Ovary (tissue), 9 donors: Measurements from ENCODE around the gene RIMBP3C. TPM values are rescaled to one million over a fixed set of nuclear protein-coding genes. Genes with fewer than 3 reads are reported as not detected.
"Not testable (repeated sequence)": the region's sequence is repeated elsewhere in the genome, so short reads cannot be mapped to it uniquely, and the experiment has no call there.

Source experiments
- DNase-seq, 5 donors: peaks; one replicate each; pipeline ENCODE4 v3.0.0-alpha.2; 2019 to 2020
- H3K27ac ChIP-seq, 2 donors: fragments of 200-600 bp; one replicate each; pipeline versions ENCODE4 v1.5.1 to v1.8.0; 2019 to 2022
- H3K27me3 ChIP-seq: fragments of 200-600 bp; one replicate; pipeline ENCODE4 v1.8.0; 2022
- H3K36me3 ChIP-seq: fragments of 200-600 bp; sonication (generic); one replicate; pipeline ENCODE4 v1.5.1; 2019
- H3K4me1 ChIP-seq: one replicate; pipeline ENCODE4 v1.8.1; 2013; ENCODE audit warnings: mild to moderate bottlenecking, moderate library complexity; ENCODE audit not compliant: insufficient read depth
- H3K4me3 ChIP-seq: fragments of 200-600 bp; sonication (generic); one replicate; pipeline ENCODE4 v1.5.1; 2017
- H3K9me3 ChIP-seq, 2 donors: fragments of 200-600 bp in 1 of 2; sonication (generic) in 1 of 2; one replicate each; pipeline versions ENCODE4 v1.5.1 to v1.8.1; 2013 to 2019; ENCODE audit warnings: mild to moderate bottlenecking in 1 of 2, moderate library complexity in 1 of 2
- WGBS, 3 donors: extraction: QIAGEN DNeasy Blood & Tissue Kit in 1 of 3; methylation state at CpG; one replicate each; pipeline versions ENCODE4 v1.1.5 to v1.1.7; 2013 to 2017; 5-methylcytosine and 5-hydroxymethylcytosine counted together
- intact Hi-C, 4 donors: fragments of 100-400 bp; cut with DNase I; formaldehyde crosslinking; loops; one replicate each; pipeline versions ENCODE4 v1.11.0 to v1.15.1; 2022 to 2023
- polyA plus RNA-seq, 2 donors: library from polyadenylated mRNA; stranded (reverse); fragments of 200-250 nt in 1 of 2; fragments of 350-450 nt in 1 of 2; fragmentation: Illumina TruSeq in 1 of 2; extraction: RNeasy Lipid Tissue Mini Kit (QIAGEN cat#74804) in 1 of 2; gene quantifications; one replicate each; pipeline ENCODE4 v1.2.3, GENCODE V29; 2013 to 2014
- total RNA-seq, 7 donors: library from RNA; depleted of rRNA in 2 of 7; stranded (reverse); fragments of >200 nt in 2 of 7; fragmentation: NEBNext Ultra II Directional in 3 of 7; extraction: Animal tissue kit (Norgen Biotek cat#: 25700) in 3 of 7; gene quantifications; one replicate each; pipeline versions ENCODE4 v1.1.0 to v1.2.4, GENCODE V29; 2016 to 2023
- donor health status: DM: no; HTN: no; CAD: no; lungs with moderate emphysema.
- donor health status: DM: no; HTN: no; CAD: no.
- donor health status: Bipolar disorder and iron deficiency.
- donor health status: DM: yes; HTN: yes; CAD: no.
- donor health status: DM: no; HTN: no; CAD: no.
- donor health status: DM: yes; HTN: yes; CAD: no.

Gene RIMBP3C
- total and polyA plus RNA-seq, 9 donors = 0.04 to 0.25 (median 0.15) TPM; not detected in 4

GRCh38 chr22:21532863-21533648 is 18.2 kb downstream of the RIMBP3C start:
- intact Hi-C loops, H3K27me3 ChIP-seq, H3K4me1 ChIP-seq, H3K27ac ChIP-seq, H3K9me3 ChIP-seq, H3K36me3 ChIP-seq, DNase-seq, H3K4me3 ChIP-seq: not testable (repeated sequence)
- no CpG with 5 or more reads among the region's 20 CpGs for WGBS, 3 donors

- H3K36me3 ChIP-seq, H3K9me3 ChIP-seq, H3K27me3 ChIP-seq, DNase-seq, H3K4me3 ChIP-seq, intact Hi-C loops, H3K4me1 ChIP-seq, H3K27ac ChIP-seq: not testable (repeated sequence)
- no CpG with 5 or more reads among the region's 5 CpGs for WGBS, 3 donors
Observed at GRCh38 chr22:21531525-21531924, 19.7 kb downstream of the RIMBP3C start.

GRCh38 chr22:21526705-21527500 is 24.4 kb downstream of the RIMBP3C start:
- WGBS, 3 donors = no CpG with 5 or more reads among the region's 6 CpGs
- intact Hi-C loops, H3K36me3 ChIP-seq, DNase-seq, H3K9me3 ChIP-seq, H3K4me3 ChIP-seq, H3K4me1 ChIP-seq, H3K27me3 ChIP-seq, H3K27ac ChIP-seq: not testable (repeated sequence)

GRCh38 chr22:21516970-21517764 is 34.1 kb downstream of the RIMBP3C start:
- intact Hi-C loops, H3K4me3 ChIP-seq, H3K36me3 ChIP-seq, DNase-seq, H3K27me3 ChIP-seq, H3K27ac ChIP-seq, H3K9me3 ChIP-seq, H3K4me1 ChIP-seq: not testable (repeated sequence)
- WGBS, 3 donors = no CpG with 5 or more reads among the region's 115 CpGs

- DNase-seq, H3K27me3 ChIP-seq, H3K36me3 ChIP-seq, intact Hi-C loops, H3K4me1 ChIP-seq, H3K9me3 ChIP-seq, H3K4me3 ChIP-seq, H3K27ac ChIP-seq: not testable (repeated sequence)
- WGBS, 3 donors = no CpG with 5 or more reads among the region's 22 CpGs
Observed at GRCh38 chr22:21516522-21516921, 34.7 kb downstream of the RIMBP3C start.

GRCh38 chr22:21515234-21515633 is 36.0 kb downstream of the RIMBP3C start:
- H3K27me3 ChIP-seq, H3K4me1 ChIP-seq, H3K36me3 ChIP-seq, DNase-seq, H3K9me3 ChIP-seq, H3K4me3 ChIP-seq, intact Hi-C loops, H3K27ac ChIP-seq: not testable (repeated sequence)
- WGBS, 3 donors = no CpG with 5 or more reads among the region's 9 CpGs

GRCh38 chr22:21514117-21514516 is 37.1 kb downstream of the RIMBP3C start:
- H3K4me3 ChIP-seq, H3K27ac ChIP-seq, H3K27me3 ChIP-seq, DNase-seq, H3K4me1 ChIP-seq, H3K9me3 ChIP-seq, intact Hi-C loops, H3K36me3 ChIP-seq: not testable (repeated sequence)
- 50% methylated on average over 1 of the region's 12 CpGs; no CpG with 5 or more reads in 2 of the 3 donors for WGBS, 3 donors

- H3K9me3 ChIP-seq, H3K4me3 ChIP-seq, H3K4me1 ChIP-seq, H3K36me3 ChIP-seq, intact Hi-C loops, H3K27ac ChIP-seq, H3K27me3 ChIP-seq: not testable (repeated sequence)
- WGBS, 3 donors = 33 to 75% (median 65%) methylated on average over 1 to 4 of the region's 11 CpGs
- DNase-seq = peak in 3 of 5 donors; percentile 1 to 33 (median 4)
Observed at GRCh38 chr22:21512022-21512421, 39.2 kb downstream of the RIMBP3C start.

GRCh38 chr22:21510397-21510796 is 40.9 kb downstream of the RIMBP3C start:
- DNase-seq, H3K4me1 ChIP-seq, H3K36me3 ChIP-seq, H3K9me3 ChIP-seq, H3K4me3 ChIP-seq, H3K27me3 ChIP-seq, intact Hi-C loops, H3K27ac ChIP-seq: not testable (repeated sequence)
- no CpG with 5 or more reads among the region's 9 CpGs for WGBS, 3 donors

GRCh38 chr22:21499623-21500506 is 51.4 kb downstream of the RIMBP3C start:
- H3K27me3 ChIP-seq, intact Hi-C loops, H3K27ac ChIP-seq, H3K4me1 ChIP-seq, H3K36me3 ChIP-seq, H3K4me3 ChIP-seq, H3K9me3 ChIP-seq, DNase-seq: not testable (repeated sequence)
- no CpG with 5 or more reads among the region's 16 CpGs for WGBS, 3 donors

GRCh38 chr22:21498489-21498888 is 52.8 kb downstream of the RIMBP3C start:
- DNase-seq, H3K27me3 ChIP-seq, H3K4me3 ChIP-seq, H3K27ac ChIP-seq, intact Hi-C loops, H3K36me3 ChIP-seq, H3K9me3 ChIP-seq, H3K4me1 ChIP-seq: not testable (repeated sequence)
- WGBS, 3 donors = no CpG with 5 or more reads among the region's 7 CpGs
